Measurements from ENCODE around the gene AFDN.

Gene AFDN

DNA sequence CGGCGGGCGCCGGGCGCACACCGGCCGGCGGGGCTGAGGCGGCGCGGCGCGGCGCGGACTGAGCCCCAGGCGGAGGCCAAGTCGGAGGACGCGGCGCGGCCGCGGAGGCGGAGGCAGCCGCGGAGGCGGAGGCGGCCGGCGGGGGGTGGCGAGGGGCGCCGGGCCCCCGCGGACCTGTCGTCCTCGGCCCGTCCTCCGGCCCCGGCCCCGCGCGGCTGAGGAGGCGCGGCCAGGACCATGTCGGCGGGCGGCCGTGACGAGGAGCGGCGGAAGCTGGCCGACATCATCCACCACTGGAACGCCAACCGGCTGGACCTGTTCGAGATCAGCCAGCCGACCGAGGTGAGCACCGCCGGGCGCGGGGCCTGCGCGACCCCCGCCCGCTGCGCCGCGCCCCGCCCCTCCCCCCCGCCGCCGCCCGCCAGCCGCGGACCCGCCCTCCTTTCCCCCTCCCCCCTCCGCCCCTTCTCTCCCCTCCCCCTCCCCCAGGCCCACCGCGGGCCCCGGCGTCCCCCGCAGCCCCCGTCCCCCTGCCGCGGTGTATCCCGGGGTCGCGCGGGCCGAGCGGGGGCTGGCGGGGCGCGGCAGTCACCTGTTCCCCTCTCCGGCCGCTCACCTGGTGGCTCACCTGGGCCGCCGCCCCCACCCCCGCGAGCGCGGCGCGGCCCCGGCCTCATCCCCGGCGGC is at the start of gene AFDN:
AFDN (plus strand) TSS at position 16 of the 687 bp plus-strand sequence; CDS start at position 238, 222 bp downstream.
- in situ Hi-C loops (cut with HindIII; ENCODE audit: low sequenced_read_pairs), result no loop called here

DNA sequence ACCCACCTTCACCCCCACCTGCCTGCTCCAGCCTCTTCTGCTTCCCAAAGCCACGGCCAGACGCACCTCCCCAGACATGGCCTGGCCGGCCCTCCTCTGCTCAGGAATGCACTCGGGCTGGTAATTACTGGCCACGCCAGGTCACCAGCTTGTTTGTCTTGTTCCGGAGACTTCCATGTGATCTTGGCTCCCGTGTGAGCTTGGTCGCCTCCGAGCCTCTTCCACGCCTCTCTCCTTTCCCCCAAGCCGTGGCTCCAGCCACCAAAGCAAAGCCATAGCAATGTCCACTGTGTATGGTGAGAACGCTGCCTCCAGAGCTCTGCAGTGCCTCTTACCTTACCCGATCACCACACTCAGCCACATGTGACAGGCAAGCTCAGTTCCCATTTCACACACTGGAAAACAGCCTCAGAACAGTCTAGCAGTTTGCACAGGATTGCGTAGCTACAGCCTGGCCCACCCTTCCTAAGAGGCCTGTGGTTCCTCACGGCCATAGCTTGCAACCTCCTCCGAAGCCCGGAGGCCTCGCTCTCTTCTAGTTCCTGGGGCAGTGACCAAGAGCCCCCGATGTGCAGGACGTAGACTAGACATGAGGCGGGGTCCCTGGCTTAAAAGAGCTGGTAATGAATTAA is 48.1 kb upstream of the AFDN start:
- in situ Hi-C loops (cut with HindIII; ENCODE audit: low sequenced_read_pairs), result no loop called here

- in situ Hi-C loops (cut with HindIII; ENCODE audit: low sequenced_read_pairs), result no loop called here
Observed at GRCh38 chr6:167779129-167779992, 47.4 kb upstream of the AFDN start.

DNA sequence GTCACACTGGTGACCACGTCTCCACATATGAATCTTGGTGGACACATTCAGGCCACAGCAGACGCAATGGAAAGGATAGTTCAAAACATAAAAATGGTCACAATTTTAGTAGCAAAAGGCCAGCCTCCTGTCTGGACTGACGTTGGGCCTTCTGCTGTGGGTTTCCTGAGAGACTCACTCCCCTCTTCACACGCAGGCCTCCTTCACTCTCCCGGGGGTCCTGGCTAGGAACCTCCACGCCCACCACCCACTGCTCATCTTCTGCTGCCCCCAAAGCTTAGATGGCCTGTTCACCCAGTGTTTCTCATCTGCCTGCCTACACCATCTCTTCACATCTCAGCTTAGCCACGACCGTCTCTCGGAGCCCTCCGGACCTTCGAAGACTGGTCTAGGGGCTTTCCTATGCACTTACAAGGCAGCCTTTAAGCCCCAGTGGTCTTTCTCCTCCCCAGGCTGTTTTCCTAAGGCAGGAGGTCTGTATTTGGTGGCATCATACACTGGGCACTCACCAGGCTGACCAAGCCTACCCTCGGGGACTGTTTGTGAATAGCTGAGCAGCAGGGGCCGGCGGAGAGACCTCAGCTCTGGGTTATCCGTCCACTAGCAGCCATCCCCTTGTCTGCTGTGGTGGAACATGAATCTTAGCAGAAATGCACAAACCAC is 46.6 kb upstream of the AFDN start:
- in situ Hi-C loops (cut with HindIII; ENCODE audit: low sequenced_read_pairs), result no loop called here

- in situ Hi-C loops (cut with HindIII; ENCODE audit: low sequenced_read_pairs), result no loop called here
Observed at GRCh38 chr6:167781066-167781767, 45.5 kb upstream of the AFDN start.

DNA sequence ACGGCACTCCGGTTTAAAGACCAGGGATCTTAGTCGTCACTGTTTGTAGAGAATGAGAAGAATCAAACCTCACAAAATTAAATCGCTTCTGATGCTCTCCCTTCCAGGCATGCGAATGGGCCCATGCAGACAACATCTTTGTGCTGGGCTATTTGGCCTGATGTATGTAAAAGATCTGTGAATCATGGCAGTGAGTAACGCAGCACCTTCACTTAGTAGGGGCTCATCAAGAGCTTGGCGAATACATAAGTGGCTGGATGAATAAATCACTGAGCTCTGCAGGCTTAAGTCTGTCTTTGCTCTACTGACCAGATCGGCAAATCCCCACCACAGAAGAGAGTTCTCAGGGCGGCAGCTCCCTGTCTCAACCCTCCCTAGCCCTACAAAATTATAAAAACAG is 44.8 kb upstream of the AFDN start:
- in situ Hi-C loops (cut with HindIII; ENCODE audit: low sequenced_read_pairs), result no loop called here

DNA sequence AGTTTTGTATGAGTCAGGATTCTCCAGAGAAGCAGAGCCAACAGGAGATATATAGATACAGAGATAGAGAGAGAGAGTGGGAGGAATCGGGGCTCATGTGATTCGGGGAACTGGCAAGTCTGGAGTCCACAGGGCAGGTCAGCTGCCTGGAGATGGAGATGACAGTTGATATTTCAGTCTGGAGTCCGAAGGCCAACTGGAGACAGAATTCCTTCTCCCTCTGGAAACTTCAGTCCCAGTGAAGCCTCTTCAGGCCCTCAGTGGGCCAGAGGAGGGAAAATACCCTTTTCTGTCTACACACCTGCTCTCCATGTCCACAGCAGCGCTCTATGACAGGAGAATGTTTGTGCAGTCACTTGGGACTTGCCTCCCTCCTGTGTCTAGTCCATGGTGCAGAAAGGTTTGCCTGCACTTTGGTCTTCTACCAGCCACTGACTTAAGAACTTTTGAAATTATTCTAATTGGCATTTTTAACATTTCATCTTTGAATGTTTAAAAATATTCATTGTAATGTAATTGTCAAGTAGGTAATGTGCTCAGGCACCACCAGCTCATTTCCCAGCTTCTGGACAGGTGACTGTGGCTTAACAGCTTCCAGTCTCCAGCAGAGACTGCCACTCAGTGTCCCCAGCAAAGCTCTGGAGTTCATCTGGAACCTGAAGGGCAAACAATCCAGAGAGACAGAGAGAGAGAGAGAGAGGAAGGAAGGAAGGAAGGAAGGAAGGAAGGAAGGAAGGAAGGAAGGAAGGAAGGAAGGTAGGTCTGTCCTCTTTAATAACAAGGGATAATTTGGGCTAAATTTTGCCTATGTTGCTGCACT is 43.8 kb upstream of the AFDN start:
- in situ Hi-C loops (cut with HindIII; ENCODE audit: low sequenced_read_pairs), result no loop called here

DNA sequence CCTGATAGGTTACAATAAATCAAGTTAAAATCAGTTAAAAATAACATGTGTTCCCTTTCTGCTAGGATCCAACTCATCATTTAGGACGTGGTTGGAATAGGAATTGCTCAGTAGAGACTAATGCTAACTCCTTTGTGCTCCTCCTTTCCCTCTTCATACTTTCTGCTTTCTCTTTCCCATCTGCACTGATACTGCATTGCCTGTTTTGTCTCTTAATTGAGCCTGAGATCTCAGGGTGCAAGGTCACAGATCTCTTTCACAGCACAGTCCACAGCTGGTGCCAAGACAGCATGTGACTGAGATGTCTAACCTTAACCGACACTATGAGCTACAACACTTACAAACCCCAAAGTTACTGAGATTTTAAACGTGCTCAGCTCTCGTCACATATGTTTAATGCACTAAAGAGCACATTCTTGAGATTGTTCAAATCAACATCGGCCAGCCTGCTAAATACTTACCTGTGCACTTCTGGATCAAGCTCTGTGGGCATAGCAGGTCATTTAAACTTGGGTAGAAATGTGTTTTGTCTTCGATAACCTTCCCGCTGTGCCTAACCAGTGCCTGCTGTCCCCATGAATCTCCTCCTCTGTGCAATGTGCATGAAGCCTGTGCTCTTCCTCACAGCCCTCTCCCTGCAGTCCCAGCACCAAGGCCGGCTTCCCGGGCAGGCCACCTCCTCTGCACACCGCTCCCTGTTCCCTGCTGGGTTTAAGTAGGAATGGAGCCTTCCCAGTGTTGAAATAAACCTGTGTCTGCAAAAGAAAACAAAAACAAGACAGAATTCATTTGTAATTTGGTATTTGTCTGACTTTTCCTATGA is 39.6 kb upstream of the AFDN start:
- in situ Hi-C loops (cut with HindIII; ENCODE audit: low sequenced_read_pairs), result no loop called here

DNA sequence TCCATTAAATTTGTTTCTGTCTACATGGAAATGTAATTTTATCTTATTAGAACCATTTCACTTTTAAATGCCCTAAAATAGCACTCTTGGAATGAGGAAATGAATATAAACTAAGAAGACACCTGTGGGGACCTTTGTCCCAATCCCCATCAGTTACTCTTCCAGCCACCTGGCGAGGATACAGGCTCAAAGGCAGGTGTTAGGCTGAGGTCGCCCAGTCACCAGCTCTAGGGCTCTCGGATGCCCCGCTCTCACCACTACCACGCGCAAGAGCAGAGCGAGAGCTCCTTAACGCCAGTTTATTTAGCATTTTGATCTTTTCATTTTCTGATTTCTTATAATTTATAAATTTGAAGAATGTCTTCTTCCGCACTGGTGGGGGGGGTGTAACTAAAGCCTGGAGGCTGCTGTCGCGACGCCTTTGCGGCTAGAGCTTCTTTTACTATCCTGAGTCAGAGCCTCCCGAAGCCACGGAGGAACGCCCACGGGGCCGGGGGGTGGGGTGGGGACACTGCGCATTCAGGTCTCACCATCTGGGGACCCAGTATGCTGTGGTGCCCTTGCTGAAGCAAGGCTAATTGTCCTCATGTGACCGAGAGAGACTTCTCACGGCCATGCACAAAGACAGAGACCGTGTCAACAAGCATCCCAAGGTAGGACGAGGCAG is 38.7 kb upstream of the AFDN start:
- in situ Hi-C loops (cut with HindIII; ENCODE audit: low sequenced_read_pairs), result no loop called here

DNA sequence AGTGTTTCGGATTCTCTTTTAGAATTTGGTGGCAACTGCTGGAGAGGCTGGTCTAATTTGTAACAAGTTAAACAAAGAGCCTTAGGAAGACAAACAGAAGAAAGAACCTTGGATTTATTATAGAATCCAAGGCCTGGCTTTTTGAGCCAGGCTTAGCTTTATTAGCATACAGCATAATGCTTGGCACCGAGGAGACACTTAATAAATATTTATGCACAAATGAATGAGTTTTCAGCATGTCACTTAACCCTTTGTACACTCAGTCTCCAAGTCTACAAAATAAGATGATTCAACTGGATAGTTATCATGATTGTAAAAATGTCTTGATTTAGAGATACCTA is 38.2 kb upstream of the AFDN start:
- in situ Hi-C loops (cut with HindIII; ENCODE audit: low sequenced_read_pairs), result no loop called here

DNA sequence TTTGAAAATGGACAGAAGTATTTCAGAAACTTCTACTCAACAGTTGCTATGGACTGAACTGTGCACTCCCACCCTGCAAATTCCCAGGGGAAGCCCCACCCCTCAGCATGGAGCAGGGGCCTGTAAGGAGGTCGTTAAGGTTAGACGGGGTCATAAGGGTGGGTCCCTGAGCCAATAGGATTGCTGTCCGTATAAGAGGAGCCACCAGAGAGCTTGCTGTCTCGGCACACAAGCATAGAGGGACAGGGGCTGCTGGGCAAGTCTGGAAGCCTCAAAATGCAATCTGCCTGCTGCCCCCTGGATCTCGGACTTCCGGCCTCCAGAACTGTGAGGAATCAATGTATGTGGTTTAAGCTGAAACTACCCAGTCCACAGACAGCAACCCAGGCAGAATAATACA is 37.4 kb upstream of the AFDN start:
- in situ Hi-C loops (cut with HindIII; ENCODE audit: low sequenced_read_pairs), result no loop called here

- in situ Hi-C loops (cut with HindIII; ENCODE audit: low sequenced_read_pairs), result no loop called here
Observed at GRCh38 chr6:167791091-167791779, 35.5 kb upstream of the AFDN start.

GRCh38 chr6:167791780-167792478 is 34.8 kb upstream of the AFDN start:
- in situ Hi-C loops (cut with HindIII; ENCODE audit: low sequenced_read_pairs), result no loop called here

GRCh38 chr6:167793421-167793820 is 33.3 kb upstream of the AFDN start:
- in situ Hi-C loops (cut with HindIII; ENCODE audit: low sequenced_read_pairs), result no loop called here

GRCh38 chr6:167794161-167795157 is 32.3 kb upstream of the AFDN start:
- in situ Hi-C loops (cut with HindIII; ENCODE audit: low sequenced_read_pairs), result no loop called here

- in situ Hi-C loops (cut with HindIII; ENCODE audit: low sequenced_read_pairs), result no loop called here
Observed at GRCh38 chr6:167795321-167795811, 31.3 kb upstream of the AFDN start.

Data from DLD1 (cell line).